Stimulated activated naive B cell treated with anti-CD40 and anti-IgM and Interleukin-4, amounts not matched to agents 10 μg/mL and 1 μg/mL and 100 μg/mL, for 72 hours (primary cell): Measurements from ENCODE around the gene MAPK8IP3.
A peak's percentile ranks its signal among the peaks of the same experiment; 100 is the strongest.

Experiments
- ATAC-seq, 2 donors: fragments of 150-1000 bp; cut with Tn5 transposase; replicated peaks; 2 replicates each; pipeline ENCODE4 v1.10.0; 2021; ENCODE audit warnings: moderate library complexity in 1 of 2
- DNase-seq: peaks from one replicate; pipeline ENCODE4 v3.0.0; 2021
- H3K27ac Mint-ChIP-seq: one replicate; pipeline ENCODE4 v1.8.0; 2022; ENCODE audit warnings: mild to moderate bottlenecking, mixed read lengths
- H3K27me3 Mint-ChIP-seq, 2 donors: one replicate each; pipeline ENCODE4 v1.8.0; 2022; ENCODE audit warnings: mixed read lengths in 2 of 2
- H3K36me3 Mint-ChIP-seq, 2 donors: one replicate each; pipeline ENCODE4 v1.8.0; 2022; ENCODE audit warnings: mixed read lengths in 2 of 2, mild to moderate bottlenecking in 1 of 2
- H3K4me1 Mint-ChIP-seq, 2 donors: one replicate each; pipeline ENCODE4 v1.8.0; 2022; ENCODE audit warnings: mixed read lengths in 2 of 2, mild to moderate bottlenecking in 1 of 2
- H3K4me3 Mint-ChIP-seq, 2 donors: one replicate each; pipeline ENCODE4 v1.8.0; 2022; ENCODE audit warnings: mild to moderate bottlenecking in 2 of 2, mixed read lengths in 2 of 2, moderate library complexity in 1 of 2
- H3K9me3 Mint-ChIP-seq, 2 donors: one replicate each; pipeline ENCODE4 v1.8.0; 2022; ENCODE audit warnings: mixed read lengths in 2 of 2, mild to moderate bottlenecking in 1 of 2

The MAPK8IP3 gene

GRCh38 chr16:1705688-1706385, at the start of gene MAPK8IP3:
Gene MAPK8IP3 (plus strand): TSS chr16:1706195. CDS start chr16:1706340, 145 bp downstream.
- peak within 1 kb of the TSS; percentile 100 for H3K27ac Mint-ChIP-seq
- DNase-seq = peak; percentile 94
- peaks cover 10 to 19% of the 10 kb centered on the region in 2 donors for H3K4me1 Mint-ChIP-seq
- H3K36me3 Mint-ChIP-seq = peaks cover 23 to 36% of the 10 kb centered on the region in 2 donors
- no peaks in the 10 kb centered on the region for H3K27me3 Mint-ChIP-seq
- no peaks in the 10 kb centered on the region for H3K9me3 Mint-ChIP-seq
- H3K4me3 Mint-ChIP-seq = peak within 1 kb of the TSS; percentile 99 to 100
- ATAC-seq = peak; percentile 85 to 89

GRCh38 chr16:1656808-1657617, 49.0 kb upstream of the MAPK8IP3 start:
- no peak for ATAC-seq
- Mint-ChIP-seq H3K4me1 (peaks cover 5 to 12% of the 10 kb centered on the region in 2 donors), H3K36me3 (peaks cover 40 to 45% of the 10 kb centered on the region in 2 donors), H3K4me3 (no peak overlapping the region), H3K27ac (no peak overlapping the region), H3K27me3 (no peaks in the 10 kb centered on the region), H3K9me3 (no peaks in the 10 kb centered on the region)
- DNase-seq = no peak

- peak overlapping the region; percentile 65 for H3K27ac Mint-ChIP-seq
- H3K9me3 Mint-ChIP-seq = no peaks in the 10 kb centered on the region
- peaks cover 5 to 12% of the 10 kb centered on the region in 2 donors for H3K4me1 Mint-ChIP-seq
- H3K27me3 Mint-ChIP-seq = no peaks in the 10 kb centered on the region
- no peak for DNase-seq
- no peak for ATAC-seq
- H3K36me3 Mint-ChIP-seq = peaks cover 41 to 42% of the 10 kb centered on the region in 2 donors
- no peak overlapping the region for H3K4me3 Mint-ChIP-seq
These were observed 48.2 kb upstream of the MAPK8IP3 start for GRCh38 chr16:1657841-1658240.

GRCh38 chr16:1659031-1659430, 47.0 kb upstream of the MAPK8IP3 start:
- Mint-ChIP-seq H3K27ac (no peak overlapping the region), H3K4me1 (peaks cover 5 to 12% of the 10 kb centered on the region in 2 donors), H3K9me3 (no peaks in the 10 kb centered on the region), H3K27me3 (no peaks in the 10 kb centered on the region), H3K4me3 (no peak overlapping the region), H3K36me3 (peaks cover 43 to 46% of the 10 kb centered on the region in 2 donors)
- no peak for DNase-seq
- ATAC-seq = no peak

GRCh38 chr16:1661826-1662225, 44.2 kb upstream of the MAPK8IP3 start:
- H3K27me3 Mint-ChIP-seq = no peaks in the 10 kb centered on the region
- H3K9me3 Mint-ChIP-seq = no peaks in the 10 kb centered on the region
- H3K4me3 Mint-ChIP-seq = no peak overlapping the region
- peaks cover 39 to 43% of the 10 kb centered on the region in 2 donors for H3K36me3 Mint-ChIP-seq
- ATAC-seq (no peak), DNase-seq (no peak)
- H3K27ac Mint-ChIP-seq = no peak overlapping the region
- no peaks in the 10 kb centered on the region for H3K4me1 Mint-ChIP-seq

- Mint-ChIP-seq H3K36me3 (peaks cover 42 to 44% of the 10 kb centered on the region in 2 donors), H3K4me3 (no peak overlapping the region), H3K27me3 (no peaks in the 10 kb centered on the region), H3K27ac (no peak overlapping the region), H3K9me3 (no peaks in the 10 kb centered on the region), H3K4me1 (no peaks in the 10 kb centered on the region)
- no peak for DNase-seq
- ATAC-seq = no peak
These were observed 43.5 kb upstream of the MAPK8IP3 start for GRCh38 chr16:1662543-1662942.

GRCh38 chr16:1665829-1666228, 40.2 kb upstream of the MAPK8IP3 start:
- H3K9me3 Mint-ChIP-seq = no peaks in the 10 kb centered on the region
- H3K36me3 Mint-ChIP-seq = peaks cover 48 to 55% of the 10 kb centered on the region in 2 donors

GRCh38 chr16:1666316-1666715, 39.7 kb upstream of the MAPK8IP3 start:
- ATAC-seq = no peak
- Mint-ChIP-seq H3K4me3 (no peak overlapping the region), H3K27ac (no peak overlapping the region), H3K36me3 (peaks cover 53 to 59% of the 10 kb centered on the region in 2 donors), H3K27me3 (no peaks in the 10 kb centered on the region), H3K4me1 (no peaks in the 10 kb centered on the region), H3K9me3 (no peaks in the 10 kb centered on the region)
- no peak for DNase-seq

More at GRCh38 chr16:1665829-1666228, 40.2 kb upstream of the MAPK8IP3 start:
- no peaks in the 10 kb centered on the region for H3K4me1 Mint-ChIP-seq
- no peak for ATAC-seq
- no peak overlapping the region for H3K4me3 Mint-ChIP-seq
- no peak overlapping the region for H3K27ac Mint-ChIP-seq
- DNase-seq = no peak
- H3K27me3 Mint-ChIP-seq = no peaks in the 10 kb centered on the region

- H3K27ac Mint-ChIP-seq = no peak overlapping the region
- ATAC-seq (no peak), DNase-seq (no peak)
- no peak overlapping the region for H3K4me3 Mint-ChIP-seq
- H3K4me1 Mint-ChIP-seq = no peaks in the 10 kb centered on the region
- no peaks in the 10 kb centered on the region for H3K9me3 Mint-ChIP-seq
- peaks cover 60 to 61% of the 10 kb centered on the region in 2 donors for H3K36me3 Mint-ChIP-seq
- H3K27me3 Mint-ChIP-seq = no peaks in the 10 kb centered on the region
These were observed 38.7 kb upstream of the MAPK8IP3 start for GRCh38 chr16:1667271-1667670.

GRCh38 chr16:1667916-1668315, 38.1 kb upstream of the MAPK8IP3 start:
- Mint-ChIP-seq H3K27me3 (no peaks in the 10 kb centered on the region), H3K9me3 (no peaks in the 10 kb centered on the region), H3K4me1 (no peaks in the 10 kb centered on the region), H3K27ac (no peak overlapping the region), H3K36me3 (peaks cover 60 to 64% of the 10 kb centered on the region in 2 donors), H3K4me3 (no peak overlapping the region)
- ATAC-seq (no peak), DNase-seq (no peak)

GRCh38 chr16:1668612-1669319, 37.2 kb upstream of the MAPK8IP3 start:
- H3K27me3 Mint-ChIP-seq = no peaks in the 10 kb centered on the region
- DNase-seq = no peak
- ATAC-seq = no peak
- no peak overlapping the region for H3K4me3 Mint-ChIP-seq
- H3K27ac Mint-ChIP-seq = no peak overlapping the region
- H3K4me1 Mint-ChIP-seq = no peaks in the 10 kb centered on the region
- H3K9me3 Mint-ChIP-seq = no peaks in the 10 kb centered on the region
- peaks cover 62 to 63% of the 10 kb centered on the region in 2 donors for H3K36me3 Mint-ChIP-seq

GRCh38 chr16:1669698-1670097, 36.3 kb upstream of the MAPK8IP3 start:
- H3K4me1 Mint-ChIP-seq = no peaks in the 10 kb centered on the region
- H3K4me3 Mint-ChIP-seq = no peak overlapping the region
- peaks cover 62 to 67% of the 10 kb centered on the region in 2 donors for H3K36me3 Mint-ChIP-seq
- no peaks in the 10 kb centered on the region for H3K27me3 Mint-ChIP-seq
- ATAC-seq (no peak), DNase-seq (no peak)
- no peaks in the 10 kb centered on the region for H3K9me3 Mint-ChIP-seq
- peak overlapping the region; percentile 59 for H3K27ac Mint-ChIP-seq

- Mint-ChIP-seq H3K27me3 (no peaks in the 10 kb centered on the region), H3K4me1 (no peaks in the 10 kb centered on the region), H3K27ac (no peak overlapping the region), H3K4me3 (no peak overlapping the region), H3K9me3 (no peaks in the 10 kb centered on the region), H3K36me3 (peaks cover 62 to 68% of the 10 kb centered on the region in 2 donors)
- DNase-seq = no peak
- no peak for ATAC-seq
These were observed 35.6 kb upstream of the MAPK8IP3 start for GRCh38 chr16:1670371-1670770.

- H3K36me3 Mint-ChIP-seq = peaks cover 67 to 70% of the 10 kb centered on the region in 2 donors
- peak overlapping the region; percentile 14 for H3K27ac Mint-ChIP-seq
- H3K27me3 Mint-ChIP-seq = no peaks in the 10 kb centered on the region
- no peak overlapping the region for H3K4me3 Mint-ChIP-seq
- no peaks in the 10 kb centered on the region for H3K4me1 Mint-ChIP-seq
- ATAC-seq = no peak
- H3K9me3 Mint-ChIP-seq = no peaks in the 10 kb centered on the region
- DNase-seq = no peak
These were observed 35.1 kb upstream of the MAPK8IP3 start for GRCh38 chr16:1670866-1671265.
